Stimulated activated naive CD8-positive, alpha-beta T cell treated with anti-CD3 and anti-CD28 coated beads, Interleukin-15, amount 100 ng/mL, for 72 hours (primary cell): Measurements from ENCODE around the gene RPP14.
A peak's percentile ranks its signal among the peaks of the same experiment; 100 is the strongest.
"Not testable (repeated sequence)": the region's sequence is repeated elsewhere in the genome, so short reads cannot be mapped to it uniquely, and the experiment has no call there.

Source experiments
- ATAC-seq: fragments of 150-1000 bp; cut with Tn5 transposase; 2 replicates; pipeline ENCODE4 v1.10.0; 2021; ENCODE audit warnings: mild to moderate bottlenecking, moderate library complexity
- DNase-seq, 2 donors: peaks; one replicate each; pipeline ENCODE4 v3.0.0; 2021 to 2022
- H3K27ac Mint-ChIP-seq, 2 donors: one replicate each; pipeline ENCODE4 v1.8.0; 2022; ENCODE audit warnings: mild to moderate bottlenecking in 2 of 2, mixed read lengths in 2 of 2, moderate library complexity in 2 of 2
- H3K27me3 Mint-ChIP-seq: one replicate; pipeline ENCODE4 v1.8.0; 2022; ENCODE audit warnings: mixed read lengths
- H3K4me1 Mint-ChIP-seq: one replicate; pipeline ENCODE4 v1.8.0; 2022; ENCODE audit warnings: mild to moderate bottlenecking, mixed read lengths
- H3K4me3 Mint-ChIP-seq, 2 donors: one replicate each; pipeline ENCODE4 v1.8.0; 2022; ENCODE audit warnings: mild to moderate bottlenecking in 2 of 2, mixed read lengths in 2 of 2, moderate library complexity in 1 of 2
- H3K9me3 Mint-ChIP-seq, 2 donors: one replicate each; pipeline ENCODE4 v1.8.0; 2022; ENCODE audit warnings: mixed read lengths in 2 of 2

Gene RPP14

GRCh38 chr3:58334506-58334884 is 28.4 kb downstream of the RPP14 start:
- peaks cover 46% of the 10 kb centered on the region for H3K4me1 Mint-ChIP-seq

GRCh38 chr3:58335652-58335947 is 29.6 kb downstream of the RPP14 start:
- ATAC-seq (no peak), DNase-seq (no peak)
- Mint-ChIP-seq H3K27ac (peak overlapping the region; percentile 100), H3K4me3 (peak overlapping the region; percentile 97 to 99), H3K4me1 (peaks cover 46% of the 10 kb centered on the region), H3K9me3 (no peaks in the 10 kb centered on the region), H3K27me3 (no peaks in the 10 kb centered on the region)

More at GRCh38 chr3:58334506-58334884, 28.4 kb downstream of the RPP14 start:
- peak overlapping the region; percentile 97 to 99 for H3K4me3 Mint-ChIP-seq
- H3K9me3 Mint-ChIP-seq: no peaks in the 10 kb centered on the region
- DNase-seq (no peak), ATAC-seq (no peak)
- H3K27me3 Mint-ChIP-seq: no peaks in the 10 kb centered on the region
- H3K27ac Mint-ChIP-seq: peak overlapping the region; percentile 100

- H3K27me3 Mint-ChIP-seq: no peaks in the 10 kb centered on the region
- H3K4me3 Mint-ChIP-seq: peak overlapping the region in 1 of 2 donors; percentile 36
- ATAC-seq (no peak), DNase-seq (no peak)
- H3K9me3 Mint-ChIP-seq: no peaks in the 10 kb centered on the region
- H3K4me1 Mint-ChIP-seq: peaks cover 41% of the 10 kb centered on the region
- peak overlapping the region; percentile 66 to 100 for H3K27ac Mint-ChIP-seq
Observed at GRCh38 chr3:58336135-58336882, 30.3 kb downstream of the RPP14 start.

- DNase-seq (no peak), ATAC-seq (no peak)
- no peak overlapping the region for H3K27ac Mint-ChIP-seq
- no peaks in the 10 kb centered on the region for H3K27me3 Mint-ChIP-seq
- no peaks in the 10 kb centered on the region for H3K9me3 Mint-ChIP-seq
- peaks cover 34% of the 10 kb centered on the region for H3K4me1 Mint-ChIP-seq
- no peak overlapping the region for H3K4me3 Mint-ChIP-seq
Observed at GRCh38 chr3:58337190-58337589, 31.1 kb downstream of the RPP14 start.

- not testable (repeated sequence) for DNase-seq, H3K9me3 Mint-ChIP-seq, H3K27ac Mint-ChIP-seq, ATAC-seq, H3K27me3 Mint-ChIP-seq, H3K4me3 Mint-ChIP-seq
- H3K4me1 Mint-ChIP-seq: peaks cover 25% of the 10 kb centered on the region
Observed at GRCh38 chr3:58339146-58339545, 33.1 kb downstream of the RPP14 start.

- Mint-ChIP-seq H3K4me3 (no peak overlapping the region), H3K4me1 (peaks cover 15% of the 10 kb centered on the region), H3K27me3 (no peaks in the 10 kb centered on the region), H3K9me3 (no peaks in the 10 kb centered on the region), H3K27ac (no peak overlapping the region)
- no peak for DNase-seq
- no peak for ATAC-seq
Observed at GRCh38 chr3:58340594-58341244, 34.7 kb downstream of the RPP14 start.

GRCh38 chr3:58341376-58341775 is 35.3 kb downstream of the RPP14 start:
- peaks cover 15% of the 10 kb centered on the region for H3K4me1 Mint-ChIP-seq
- no peaks in the 10 kb centered on the region for H3K9me3 Mint-ChIP-seq
- no peaks in the 10 kb centered on the region for H3K27me3 Mint-ChIP-seq
- ATAC-seq (no peak), DNase-seq (no peak)
- no peak overlapping the region for H3K4me3 Mint-ChIP-seq
- H3K27ac Mint-ChIP-seq: no peak overlapping the region

- H3K4me1 Mint-ChIP-seq: peaks cover 14% of the 10 kb centered on the region
- no peak overlapping the region for H3K27ac Mint-ChIP-seq
- H3K27me3 Mint-ChIP-seq: no peaks in the 10 kb centered on the region
- no peak for DNase-seq
- ATAC-seq: no peak
- no peak overlapping the region for H3K4me3 Mint-ChIP-seq
- no peaks in the 10 kb centered on the region for H3K9me3 Mint-ChIP-seq
Observed at GRCh38 chr3:58342676-58343075, 36.6 kb downstream of the RPP14 start.

- peaks cover 26% of the 10 kb centered on the region for H3K4me1 Mint-ChIP-seq
- no peaks in the 10 kb centered on the region for H3K27me3 Mint-ChIP-seq
- ATAC-seq: no peak
- no peaks in the 10 kb centered on the region for H3K9me3 Mint-ChIP-seq
- no peak for DNase-seq
- H3K4me3 Mint-ChIP-seq: no peak overlapping the region
- H3K27ac Mint-ChIP-seq: no peak overlapping the region
Observed at GRCh38 chr3:58345457-58345856, 39.4 kb downstream of the RPP14 start.

- Mint-ChIP-seq H3K4me1 (peaks cover 34% of the 10 kb centered on the region), H3K9me3 (no peaks in the 10 kb centered on the region), H3K4me3 (no peak overlapping the region), H3K27me3 (no peaks in the 10 kb centered on the region), H3K27ac (peak overlapping the region in 1 of 2 donors; percentile 17)
- DNase-seq (no peak), ATAC-seq (no peak)
Observed at GRCh38 chr3:58346368-58346767, 40.3 kb downstream of the RPP14 start.

- no peaks in the 10 kb centered on the region for H3K27me3 Mint-ChIP-seq
Observed at GRCh38 chr3:58347984-58348383, 41.9 kb downstream of the RPP14 start.

GRCh38 chr3:58349792-58350626 is 44.0 kb downstream of the RPP14 start:
- Mint-ChIP-seq H3K4me1 (peaks cover 59% of the 10 kb centered on the region), H3K27ac (no peak overlapping the region), H3K4me3 (peak overlapping the region; percentile 16 to 17), H3K27me3 (no peaks in the 10 kb centered on the region), H3K9me3 (no peaks in the 10 kb centered on the region)
- ATAC-seq: peak; percentile 52
- no peak for DNase-seq

More at GRCh38 chr3:58347984-58348383, 41.9 kb downstream of the RPP14 start:
- ATAC-seq: no peak
- Mint-ChIP-seq H3K9me3 (no peaks in the 10 kb centered on the region), H3K27ac (no peak overlapping the region), H3K4me3 (no peak overlapping the region), H3K4me1 (peaks cover 47% of the 10 kb centered on the region)
- DNase-seq: no peak

- peaks cover 57% of the 10 kb centered on the region for H3K4me1 Mint-ChIP-seq
- no peak for ATAC-seq
- H3K9me3 Mint-ChIP-seq: no peaks in the 10 kb centered on the region
- H3K27ac Mint-ChIP-seq: peak overlapping the region in 1 of 2 donors; percentile 11
- no peak overlapping the region for H3K4me3 Mint-ChIP-seq
- H3K27me3 Mint-ChIP-seq: no peaks in the 10 kb centered on the region
- DNase-seq: no peak
Observed at GRCh38 chr3:58350627-58351013, 44.6 kb downstream of the RPP14 start.

- no peak for DNase-seq
- no peaks in the 10 kb centered on the region for H3K27me3 Mint-ChIP-seq
- peaks cover 50% of the 10 kb centered on the region for H3K4me1 Mint-ChIP-seq
- ATAC-seq: peak; percentile 14
- no peak overlapping the region for H3K27ac Mint-ChIP-seq
- H3K9me3 Mint-ChIP-seq: no peaks in the 10 kb centered on the region
- H3K4me3 Mint-ChIP-seq: no peak overlapping the region
Observed at GRCh38 chr3:58351920-58352319, 45.9 kb downstream of the RPP14 start.

- H3K4me3 Mint-ChIP-seq: peak overlapping the region in 1 of 2 donors; percentile 27
- no peak for DNase-seq
- H3K9me3 Mint-ChIP-seq: no peaks in the 10 kb centered on the region
- H3K27ac Mint-ChIP-seq: no peak overlapping the region
- no peak for ATAC-seq
- no peaks in the 10 kb centered on the region for H3K27me3 Mint-ChIP-seq
- peaks cover 57% of the 10 kb centered on the region for H3K4me1 Mint-ChIP-seq
Observed at GRCh38 chr3:58352626-58353025, 46.6 kb downstream of the RPP14 start.
